ENCODE results near the gene SBF2.

The SBF2 gene

DNA sequence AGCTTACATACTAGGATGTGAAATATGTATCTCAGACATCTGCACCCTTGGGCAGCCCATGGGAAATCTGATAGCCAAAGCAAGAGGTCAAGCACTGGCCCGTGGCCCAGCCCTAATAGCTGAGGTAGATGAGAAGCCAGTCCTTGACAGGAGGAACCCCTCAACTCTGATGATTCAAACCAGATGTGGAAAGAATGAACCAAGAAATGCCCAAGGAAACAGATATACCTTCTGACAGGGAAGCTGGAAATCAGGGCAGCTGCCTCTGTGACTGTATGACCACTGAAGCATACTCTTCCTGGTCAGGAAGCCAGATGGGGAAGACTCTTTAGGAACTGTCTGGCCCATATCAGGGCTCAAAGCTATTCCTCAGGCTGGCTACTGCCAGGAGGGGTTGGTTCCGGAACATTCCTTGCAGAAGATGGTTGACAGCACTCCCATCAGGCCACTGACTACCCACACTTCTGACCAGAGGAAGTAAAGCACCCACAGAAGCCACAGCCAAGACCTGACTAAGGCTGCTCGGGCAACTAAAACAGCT lies 506.0 kb downstream of the SBF2 start:
- Histone ChIP-seq H3K27ac (no peak overlapping the region), H3K36me3 (peaks cover 9% of the 10 kb centered on the region), H3K4me3 (ENCODE audit: low read depth, low read length) (no peak overlapping the region), H3K9me3 (ENCODE audit: severe bottlenecking) (no peaks in the 10 kb centered on the region), H3K27me3 (ENCODE audit: insufficient read depth, low read depth, severe bottlenecking) (no peaks in the 10 kb centered on the region)
- no peak for DNase-seq
- TF ChIP-seq, protein P1, sequence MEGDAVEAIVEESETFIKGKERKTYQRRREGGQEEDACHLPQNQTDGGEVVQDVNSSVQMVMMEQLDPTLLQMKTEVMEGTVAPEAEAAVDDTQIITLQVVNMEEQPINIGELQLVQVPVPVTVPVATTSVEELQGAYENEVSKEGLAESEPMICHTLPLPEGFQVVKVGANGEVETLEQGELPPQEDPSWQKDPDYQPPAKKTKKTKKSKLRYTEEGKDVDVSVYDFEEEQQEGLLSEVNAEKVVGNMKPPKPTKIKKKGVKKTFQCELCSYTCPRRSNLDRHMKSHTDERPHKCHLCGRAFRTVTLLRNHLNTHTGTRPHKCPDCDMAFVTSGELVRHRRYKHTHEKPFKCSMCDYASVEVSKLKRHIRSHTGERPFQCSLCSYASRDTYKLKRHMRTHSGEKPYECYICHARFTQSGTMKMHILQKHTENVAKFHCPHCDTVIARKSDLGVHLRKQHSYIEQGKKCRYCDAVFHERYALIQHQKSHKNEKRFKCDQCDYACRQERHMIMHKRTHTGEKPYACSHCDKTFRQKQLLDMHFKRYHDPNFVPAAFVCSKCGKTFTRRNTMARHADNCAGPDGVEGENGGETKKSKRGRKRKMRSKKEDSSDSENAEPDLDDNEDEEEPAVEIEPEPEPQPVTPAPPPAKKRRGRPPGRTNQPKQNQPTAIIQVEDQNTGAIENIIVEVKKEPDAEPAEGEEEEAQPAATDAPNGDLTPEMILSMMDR (IDR thresholded peaks at IDR 0.05; ENCODE audit: low read depth, low read length): no peak

DNA sequence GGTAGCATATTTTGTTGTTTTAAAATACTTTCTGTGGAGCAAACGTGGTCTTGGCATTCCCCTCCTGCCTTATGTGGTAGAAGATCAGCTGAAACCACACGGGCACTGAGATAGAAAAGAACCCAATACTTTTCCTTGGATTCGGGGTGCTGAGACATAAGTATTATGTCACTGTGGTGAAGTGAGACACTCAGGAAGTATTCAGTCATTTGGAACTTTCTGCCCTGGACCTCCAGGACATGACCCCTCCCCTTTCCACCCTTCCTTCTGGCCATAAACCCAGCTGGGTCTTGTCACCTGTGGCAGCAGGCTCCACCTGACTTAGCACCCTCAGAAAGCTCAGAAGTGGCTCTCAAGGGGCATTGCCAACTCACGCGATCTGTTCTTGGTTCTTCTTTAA lies 506.8 kb downstream of the SBF2 start:
- Histone ChIP-seq H3K27ac (no peak overlapping the region), H3K4me3 (ENCODE audit: low read depth, low read length) (no peak overlapping the region), H3K9me3 (ENCODE audit: severe bottlenecking) (no peaks in the 10 kb centered on the region), H3K36me3 (peaks cover 9% of the 10 kb centered on the region), H3K27me3 (ENCODE audit: insufficient read depth, low read depth, severe bottlenecking) (no peaks in the 10 kb centered on the region)
- no peak for DNase-seq
- TF ChIP-seq, protein P1 (IDR thresholded peaks at IDR 0.05; ENCODE audit: low read depth, low read length): no peak

DNA sequence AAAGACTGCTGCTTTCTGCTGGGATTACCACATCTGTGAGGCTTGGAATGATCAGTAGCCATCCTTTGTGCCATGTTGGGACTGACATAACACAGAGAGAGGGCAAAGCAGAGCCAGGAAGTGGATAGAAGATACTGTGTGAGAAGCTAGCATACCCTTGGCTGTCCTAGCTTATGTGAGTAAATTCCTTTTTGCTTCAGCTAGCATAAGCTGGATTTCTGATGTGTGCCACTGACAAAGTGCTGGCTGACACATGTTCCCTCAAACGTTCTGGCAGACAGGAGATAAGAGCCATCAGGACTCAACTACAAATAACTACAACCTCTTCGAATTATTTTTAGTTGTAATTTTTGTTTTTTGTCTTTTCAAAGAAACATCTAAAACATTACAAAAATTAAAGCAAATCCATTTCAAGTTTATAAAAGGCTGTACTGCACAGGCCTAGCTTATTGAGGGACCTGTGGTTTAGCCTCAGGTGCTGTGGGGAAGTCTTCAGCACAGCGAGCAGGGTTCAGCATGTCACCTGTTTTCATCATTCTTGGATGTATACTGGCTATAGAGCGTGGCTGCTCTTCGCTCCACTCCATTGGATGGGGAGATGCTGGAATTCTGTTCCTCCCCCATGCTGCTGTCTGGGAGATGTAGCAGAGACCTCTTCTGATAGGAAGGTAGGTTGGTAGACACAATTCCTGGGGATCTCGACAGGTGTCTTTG lies 509.3 kb downstream of the SBF2 start:
- no peak for DNase-seq
- Histone ChIP-seq H3K36me3 (peaks cover 18% of the 10 kb centered on the region), H3K27me3 (ENCODE audit: insufficient read depth, low read depth, severe bottlenecking) (no peaks in the 10 kb centered on the region), H3K9me3 (ENCODE audit: severe bottlenecking) (no peaks in the 10 kb centered on the region), H3K27ac (no peak overlapping the region), H3K4me3 (ENCODE audit: low read depth, low read length) (no peak overlapping the region)
- TF ChIP-seq, protein P1 (IDR thresholded peaks at IDR 0.05; ENCODE audit: low read depth, low read length): no peak

DNA sequence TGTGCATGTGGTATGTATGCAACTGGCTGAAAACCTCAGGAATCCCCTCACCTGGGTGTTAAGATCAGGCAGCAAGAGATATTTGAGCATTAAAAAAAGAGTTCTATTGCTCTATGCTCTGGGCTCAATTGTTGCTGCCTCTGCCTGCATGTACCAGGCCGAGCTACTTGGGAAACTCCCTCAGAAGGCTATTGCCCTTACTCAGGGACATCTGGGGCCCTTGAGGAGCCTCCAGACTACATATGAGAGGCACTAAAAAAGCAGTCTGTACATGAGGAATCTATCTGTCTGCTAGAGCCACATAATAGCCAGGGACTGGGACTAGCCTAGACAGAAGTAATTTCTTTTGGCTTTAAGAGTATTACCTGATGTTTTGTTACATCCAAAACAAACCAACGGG lies 510.0 kb downstream of the SBF2 start:
- no peak for DNase-seq
- H3K27me3 ChIP-seq (ENCODE audit: insufficient read depth, low read depth, severe bottlenecking): no peaks in the 10 kb centered on the region
- H3K4me3 ChIP-seq (ENCODE audit: low read depth, low read length): no peak overlapping the region
- no peak overlapping the region for H3K27ac ChIP-seq
- H3K9me3 ChIP-seq (ENCODE audit: severe bottlenecking): no peaks in the 10 kb centered on the region
- peaks cover 25% of the 10 kb centered on the region for H3K36me3 ChIP-seq
- TF ChIP-seq, protein P1 (IDR thresholded peaks at IDR 0.05; ENCODE audit: low read depth, low read length): no peak

DNA sequence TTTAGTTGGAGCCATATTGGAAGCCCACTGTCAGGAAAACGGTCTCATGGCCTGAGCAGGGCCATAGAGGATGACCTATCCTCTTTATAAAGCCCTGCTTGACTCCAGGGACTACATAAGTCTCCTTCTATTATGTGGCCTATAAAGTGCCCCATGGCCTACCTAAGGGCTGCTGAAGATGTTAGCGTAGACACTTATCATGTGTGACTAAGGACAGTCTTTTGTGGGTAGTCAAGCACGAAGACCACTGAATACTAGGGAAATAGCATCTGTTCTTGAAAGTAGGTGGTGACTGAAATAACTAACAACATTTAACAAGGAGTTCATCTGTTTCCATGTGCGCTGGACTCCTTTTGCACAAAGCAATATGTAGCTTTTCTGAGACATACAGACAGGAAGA lies 513.1 kb downstream of the SBF2 start:
- Histone ChIP-seq H3K9me3 (ENCODE audit: severe bottlenecking) (no peaks in the 10 kb centered on the region), H3K27me3 (ENCODE audit: insufficient read depth, low read depth, severe bottlenecking) (no peaks in the 10 kb centered on the region), H3K36me3 (peaks cover 16% of the 10 kb centered on the region), H3K27ac (no peak overlapping the region), H3K4me3 (ENCODE audit: low read depth, low read length) (no peak overlapping the region)
- DNase-seq: no peak
- TF ChIP-seq, protein P1 (IDR thresholded peaks at IDR 0.05; ENCODE audit: low read depth, low read length): no peak

DNA sequence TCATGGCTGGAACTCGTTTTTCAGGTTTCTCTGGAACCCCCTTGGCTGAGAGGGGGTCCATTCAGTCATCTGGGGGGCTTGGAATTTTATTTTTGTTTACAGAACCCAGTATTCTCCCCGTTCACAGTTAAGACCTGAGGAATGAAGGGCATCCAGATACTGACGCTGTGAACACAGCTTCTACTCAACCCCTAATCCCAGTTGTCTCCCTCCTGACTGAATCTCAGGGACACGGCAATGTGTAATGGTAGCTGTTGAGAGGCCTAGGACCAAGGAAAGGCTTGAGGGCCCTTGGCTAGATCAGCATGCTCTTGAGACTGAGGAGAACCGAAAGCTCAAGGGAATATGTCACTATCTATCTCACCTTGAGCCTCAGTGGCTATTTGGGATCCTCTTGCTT lies 516.5 kb downstream of the SBF2 start:
- no peaks in the 10 kb centered on the region for H3K27me3 ChIP-seq (ENCODE audit: insufficient read depth, low read depth, severe bottlenecking)
- no peak for DNase-seq
- no peak overlapping the region for H3K4me3 ChIP-seq (ENCODE audit: low read depth, low read length)
- peaks cover 16% of the 10 kb centered on the region for H3K36me3 ChIP-seq
- TF ChIP-seq, protein P1 (IDR thresholded peaks at IDR 0.05; ENCODE audit: low read depth, low read length): no peak
- H3K27ac ChIP-seq: no peak overlapping the region
- no peaks in the 10 kb centered on the region for H3K9me3 ChIP-seq (ENCODE audit: severe bottlenecking)

Measured in WERI-Rb-1 (cell line).